Mesendoderm (in vitro differentiated cells): Measurements from ENCODE around the gene ZMYM2.
A peak's percentile ranks its signal among the peaks of the same experiment; 100 is the strongest.
"Not testable (repeated sequence)": the region's sequence is repeated elsewhere in the genome, so short reads cannot be mapped to it uniquely, and the experiment has no call there.

ENCODE experiments used
- DNase-seq: peaks from one replicate; pipeline ENCODE4 v3.0.0; 2013
- H2AK5ac ChIP-seq: 2 replicates; pipeline ENCODE4 v1.6.1; 2013; ENCODE audit warnings: low read length, inconsistent platforms
- H2BK120ac ChIP-seq: 2 replicates; pipeline ENCODE4 v1.6.1; 2013; ENCODE audit warnings: low read depth, mild to moderate bottlenecking, low read length, moderate library complexity, mixed read lengths
- H2BK15ac ChIP-seq: replicated peaks from 2 replicates; pipeline ENCODE4 v1.6.1; 2013; ENCODE audit warnings: low read depth, mild to moderate bottlenecking, moderate library complexity
- H2BK5ac ChIP-seq: 2 replicates; pipeline ENCODE4 v1.6.1; 2013; ENCODE audit warnings: low read length, inconsistent platforms
- H3K18ac ChIP-seq: 2 replicates; pipeline ENCODE4 v1.6.1; 2013; ENCODE audit warnings: mild to moderate bottlenecking, low read length, mixed read lengths
- H3K23ac ChIP-seq: one replicate; pipeline ENCODE4 v1.6.1; 2013; ENCODE audit warnings: low read length
- H3K27ac ChIP-seq: 2 replicates; pipeline ENCODE4 v1.5.1; 2013; ENCODE audit warnings: low read depth, mild to moderate bottlenecking, inconsistent platforms, low read length, moderate library complexity
- H3K27me3 ChIP-seq: 2 replicates; pipeline ENCODE4 v1.6.1; 2013; ENCODE audit warnings: low read length, control low read depth, mild to moderate bottlenecking, inconsistent platforms; ENCODE audit not compliant: insufficient read depth, poor library complexity
- H3K36me3 ChIP-seq: 2 replicates; pipeline ENCODE4 v1.6.1; 2013; ENCODE audit warnings: low read length, inconsistent platforms; ENCODE audit not compliant: control insufficient read depth, insufficient read depth
- H3K4ac ChIP-seq: one replicate; pipeline ENCODE4 v1.6.1; 2013; ENCODE audit warnings: low read depth, mild to moderate bottlenecking, low read length, moderate library complexity
- H3K4me1 ChIP-seq: 2 replicates; pipeline ENCODE4 v1.6.1; 2013; ENCODE audit warnings: low read depth, low read length, inconsistent platforms; ENCODE audit not compliant: control insufficient read depth
- H3K4me2 ChIP-seq: 2 replicates; pipeline ENCODE4 v1.6.1; 2013; ENCODE audit warnings: low read length
- H3K4me3 ChIP-seq: 2 replicates; pipeline ENCODE4 v1.5.1; 2013; ENCODE audit warnings: mild to moderate bottlenecking, low read length
- H3K56ac ChIP-seq: one replicate; pipeline ENCODE4 v1.6.1; 2013; ENCODE audit warnings: low read length
- H3K79me1 ChIP-seq: 2 replicates; pipeline ENCODE4 v1.6.1; 2013; ENCODE audit warnings: low read length, inconsistent platforms
- H3K79me2 ChIP-seq: 2 replicates; pipeline ENCODE4 v1.6.1; 2013; ENCODE audit warnings: mild to moderate bottlenecking, low read length; ENCODE audit not compliant: control insufficient read depth, insufficient read depth
- H3K9ac ChIP-seq: 2 replicates; pipeline ENCODE4 v1.6.1; 2013; ENCODE audit warnings: low read length, inconsistent platforms
- H4K5ac ChIP-seq: one replicate; pipeline ENCODE4 v1.6.1; 2013; ENCODE audit warnings: low read length
- H4K8ac ChIP-seq: one replicate; pipeline ENCODE4 v1.6.1; 2013; ENCODE audit warnings: low read depth, mild to moderate bottlenecking, control low read depth, low read length, moderate library complexity
- WGBS: extraction: QIAGEN DNeasy Blood & Tissue Kit; methylation state at CpG from one replicate; pipeline ENCODE4 v1.1.7; 2013; ENCODE audit warnings: low lambda C conversion rate, missing lambda C conversion rate; ENCODE audit not compliant: insufficient coverage; ENCODE audit errors: extremely low coverage; 5-methylcytosine and 5-hydroxymethylcytosine counted together

Gene ZMYM2

DNA sequence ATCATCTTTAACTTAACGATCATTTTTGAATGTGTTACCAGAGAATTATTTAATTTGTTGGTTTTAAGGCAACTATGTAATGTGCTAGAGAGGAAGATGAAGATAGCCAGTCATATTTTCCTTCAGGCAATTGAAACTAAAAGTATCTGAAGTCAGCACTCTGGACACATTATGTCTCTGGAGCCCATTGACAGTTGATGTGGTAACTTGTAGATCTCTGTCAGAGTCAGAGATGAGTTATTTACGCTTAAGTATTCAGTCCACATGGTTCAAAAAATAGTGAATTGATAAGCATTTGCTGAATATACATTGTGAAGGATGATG, 2.1 kb downstream of the ZMYM2 start:
- H3K23ac ChIP-seq: no peak overlapping the region
- H3K36me3 ChIP-seq: no peaks in the 10 kb centered on the region
- no peaks in the 10 kb centered on the region for H3K4me1 ChIP-seq
- H3K27me3 ChIP-seq: no peaks in the 10 kb centered on the region
- DNase-seq: no peak
- no peak overlapping the region for H3K4me3 ChIP-seq
- no peak overlapping the region for H3K4ac ChIP-seq
- no peak overlapping the region for H2BK120ac ChIP-seq
- H3K27ac ChIP-seq: no peak overlapping the region
- no peaks in the 10 kb centered on the region for H3K79me1 ChIP-seq
- H3K79me2 ChIP-seq: peaks cover 36% of the 10 kb centered on the region
- H4K8ac ChIP-seq: no peak overlapping the region
- no peak overlapping the region for H3K18ac ChIP-seq
- no peak overlapping the region for H4K5ac ChIP-seq
- H3K56ac ChIP-seq: no peak overlapping the region
- H3K9ac ChIP-seq: peak overlapping the region; percentile 36
- no peak overlapping the region for H2BK5ac ChIP-seq
- peak overlapping the region; percentile 41 for H3K4me2 ChIP-seq
- H2AK5ac ChIP-seq: no peak overlapping the region
- H2BK15ac ChIP-seq: no peak overlapping the region
- WGBS: no CpG with 5 or more reads among the region's 2 CpGs

DNA sequence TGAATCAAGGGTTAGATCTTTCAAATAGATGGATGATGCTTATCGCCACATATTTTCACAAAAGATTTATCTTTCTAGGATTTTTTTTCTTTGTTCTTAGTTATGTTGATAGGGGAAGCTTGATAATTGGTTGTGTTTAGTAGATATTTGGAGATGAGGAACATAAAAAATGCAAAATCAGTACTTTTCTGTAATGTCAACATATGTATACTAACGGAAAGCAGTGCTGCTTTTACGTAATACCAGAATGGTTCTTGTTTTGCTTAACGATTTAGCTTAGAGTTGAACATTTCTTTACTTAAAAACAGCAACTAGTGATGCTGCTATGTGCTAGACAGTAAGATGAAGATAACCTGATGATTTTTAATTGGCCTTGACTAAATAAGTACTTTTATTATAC, 3.0 kb downstream of the ZMYM2 start:
- DNase-seq: no peak
- H3K79me2 ChIP-seq: peaks cover 43% of the 10 kb centered on the region
- H3K18ac ChIP-seq: no peak overlapping the region
- H3K4me3 ChIP-seq: no peak overlapping the region
- no peak overlapping the region for H2AK5ac ChIP-seq
- no peak overlapping the region for H3K56ac ChIP-seq
- H3K4ac ChIP-seq: no peak overlapping the region
- no peak overlapping the region for H3K9ac ChIP-seq
- H3K27me3 ChIP-seq: no peaks in the 10 kb centered on the region
- WGBS: no CpG with 5 or more reads among the region's 4 CpGs
- no peaks in the 10 kb centered on the region for H3K79me1 ChIP-seq
- no peak overlapping the region for H4K8ac ChIP-seq
- no peak overlapping the region for H4K5ac ChIP-seq
- no peak overlapping the region for H2BK5ac ChIP-seq
- no peaks in the 10 kb centered on the region for H3K36me3 ChIP-seq
- no peak overlapping the region for H3K23ac ChIP-seq
- H3K27ac ChIP-seq: no peak overlapping the region
- no peaks in the 10 kb centered on the region for H3K4me1 ChIP-seq
- H3K4me2 ChIP-seq: no peak overlapping the region
- no peak overlapping the region for H2BK15ac ChIP-seq
- no peak overlapping the region for H2BK120ac ChIP-seq

DNA sequence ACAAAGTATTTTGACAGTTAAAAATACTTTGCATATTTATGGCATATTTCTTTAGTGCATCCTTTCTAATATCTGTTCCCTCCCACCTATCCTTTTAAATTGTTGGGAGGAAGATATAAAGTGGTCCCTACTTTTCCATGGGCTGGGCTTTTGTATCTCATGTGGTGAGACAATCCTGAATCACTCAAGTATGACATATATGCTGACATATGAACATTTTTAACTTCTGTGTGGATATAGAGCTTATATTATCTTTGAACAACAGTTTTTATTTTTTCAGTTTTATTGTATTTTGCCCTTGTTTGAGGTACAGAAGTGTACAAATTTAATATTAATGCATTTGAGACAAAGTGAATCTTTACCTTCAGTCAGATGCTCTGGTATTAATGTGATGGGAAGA, 3.4 kb downstream of the ZMYM2 start:
- no peak overlapping the region for H3K18ac ChIP-seq
- no peak for DNase-seq
- no peak overlapping the region for H3K4me2 ChIP-seq
- no peak overlapping the region for H4K5ac ChIP-seq
- H3K4me3 ChIP-seq: no peak overlapping the region
- no peak overlapping the region for H2BK5ac ChIP-seq
- no peak overlapping the region for H3K23ac ChIP-seq
- no peak overlapping the region for H3K27ac ChIP-seq
- H3K4ac ChIP-seq: no peak overlapping the region
- no peak overlapping the region for H4K8ac ChIP-seq
- H3K79me1 ChIP-seq: no peaks in the 10 kb centered on the region
- no peak overlapping the region for H2BK15ac ChIP-seq
- H3K79me2 ChIP-seq: peaks cover 46% of the 10 kb centered on the region
- H3K4me1 ChIP-seq: no peaks in the 10 kb centered on the region
- no peaks in the 10 kb centered on the region for H3K27me3 ChIP-seq
- no peak overlapping the region for H3K9ac ChIP-seq
- no peak overlapping the region for H3K56ac ChIP-seq
- H3K36me3 ChIP-seq: no peaks in the 10 kb centered on the region
- no peak overlapping the region for H2AK5ac ChIP-seq
- no peak overlapping the region for H2BK120ac ChIP-seq

DNA sequence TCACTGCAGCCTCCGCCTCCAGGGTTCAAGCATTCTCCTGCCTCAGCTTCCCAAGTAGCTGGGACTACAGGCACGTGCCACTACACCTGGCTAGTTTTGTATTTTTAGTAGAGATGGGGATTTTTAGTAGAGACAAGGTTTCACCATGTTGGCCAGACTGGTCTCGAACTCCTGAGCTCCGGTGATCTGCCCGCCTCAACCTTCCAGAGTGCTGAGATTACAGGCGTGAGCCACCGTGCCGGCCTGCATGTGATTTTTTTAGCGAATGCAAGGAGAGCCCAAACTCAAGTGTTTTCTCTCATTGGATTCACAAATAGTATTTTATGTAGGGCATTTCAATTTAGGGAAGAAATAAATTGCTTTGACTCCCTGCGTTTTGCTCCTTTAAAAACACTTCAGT, 4.4 kb downstream of the ZMYM2 start:
- no peak overlapping the region for H4K5ac ChIP-seq

DNA sequence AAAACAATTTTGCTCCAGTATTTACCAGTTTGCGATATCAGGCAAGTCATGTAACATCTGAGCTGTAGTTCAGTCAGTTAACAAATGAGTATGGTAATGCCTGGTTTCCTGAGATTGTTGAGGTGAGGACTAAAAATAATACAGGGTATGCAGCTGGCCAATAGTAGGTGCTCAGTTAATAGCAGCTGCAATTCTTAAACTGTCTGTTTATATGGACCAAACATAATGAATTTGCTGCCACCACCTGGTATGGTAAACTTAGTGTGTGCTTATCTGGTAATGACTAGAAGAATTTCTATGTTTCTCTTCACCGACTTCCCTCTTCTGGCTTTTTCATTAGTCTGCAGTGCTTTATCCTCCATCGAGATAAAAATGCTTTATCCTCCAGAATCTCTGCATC, 9.1 kb downstream of the ZMYM2 start:
- Histone ChIP-seq H3K36me3 (no peaks in the 10 kb centered on the region), H3K18ac (no peak overlapping the region), H3K56ac (no peak overlapping the region), H3K23ac (no peak overlapping the region), H3K4ac (no peak overlapping the region), H4K8ac (no peak overlapping the region), H3K4me1 (no peaks in the 10 kb centered on the region), H2BK5ac (no peak overlapping the region), H3K27me3 (no peaks in the 10 kb centered on the region), H2AK5ac (no peak overlapping the region), H3K79me1 (peaks cover 7% of the 10 kb centered on the region), H2BK15ac (no peak overlapping the region), H3K4me3 (no peak overlapping the region), H3K9ac (no peak overlapping the region), H3K4me2 (no peak overlapping the region), H2BK120ac (no peak overlapping the region), H3K27ac (no peak overlapping the region), H3K79me2 (peaks cover 52% of the 10 kb centered on the region), H4K5ac (no peak overlapping the region)
- DNase-seq: no peak
- WGBS: no CpG with 5 or more reads among the region's 3 CpGs

More for the DNA sequence above, 4.4 kb downstream of the ZMYM2 start:
- DNase-seq: no peak
- no peak overlapping the region for H3K23ac ChIP-seq
- H3K4me2 ChIP-seq: no peak overlapping the region
- no peak overlapping the region for H3K4me3 ChIP-seq
- no peak overlapping the region for H2BK120ac ChIP-seq
- H3K4me1 ChIP-seq: no peaks in the 10 kb centered on the region
- no peak overlapping the region for H3K4ac ChIP-seq
- H3K56ac ChIP-seq: no peak overlapping the region
- peaks cover 55% of the 10 kb centered on the region for H3K79me2 ChIP-seq
- peaks cover 3% of the 10 kb centered on the region for H3K79me1 ChIP-seq
- H4K8ac ChIP-seq: no peak overlapping the region
- H2BK15ac ChIP-seq: no peak overlapping the region
- H3K27me3 ChIP-seq: no peaks in the 10 kb centered on the region
- no peak overlapping the region for H2BK5ac ChIP-seq
- H2AK5ac ChIP-seq: no peak overlapping the region
- no peak overlapping the region for H3K18ac ChIP-seq
- H3K9ac ChIP-seq: no peak overlapping the region
- H3K27ac ChIP-seq: no peak overlapping the region
- WGBS: no CpG with 5 or more reads among the region's 10 CpGs
- H3K36me3 ChIP-seq: no peaks in the 10 kb centered on the region

DNA sequence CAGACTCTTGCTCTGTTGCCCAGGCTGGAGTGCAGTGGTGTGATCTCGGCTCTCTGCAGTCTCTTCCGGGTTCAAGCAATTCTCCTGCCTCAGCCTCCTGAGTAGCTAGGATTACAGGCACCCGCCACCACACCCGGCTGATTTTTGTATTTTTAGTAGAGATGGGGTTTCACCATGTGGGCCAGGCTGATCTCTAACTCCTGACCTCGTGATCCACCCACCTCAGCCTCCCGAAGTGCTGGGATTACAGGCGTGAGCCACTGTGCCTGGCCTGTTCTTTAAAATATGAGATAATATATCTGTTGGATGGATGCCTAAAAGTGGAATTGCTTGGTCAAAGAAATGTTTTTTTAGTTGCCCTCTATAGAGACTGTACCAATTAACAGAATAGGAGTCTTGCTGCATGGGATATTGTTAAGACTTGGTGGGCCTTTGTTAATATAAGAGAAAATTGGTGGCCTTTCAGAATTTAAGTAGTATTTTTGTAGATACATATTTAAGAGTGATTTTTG, 16.0 kb downstream of the ZMYM2 start:
- H3K4me1 ChIP-seq, H3K27me3 ChIP-seq, H4K8ac ChIP-seq, H3K36me3 ChIP-seq, H3K23ac ChIP-seq, H3K56ac ChIP-seq, H3K4me3 ChIP-seq, H2BK5ac ChIP-seq, H3K18ac ChIP-seq, H2AK5ac ChIP-seq, H4K5ac ChIP-seq, H3K79me1 ChIP-seq, H2BK15ac ChIP-seq, H3K27ac ChIP-seq, H3K9ac ChIP-seq, H2BK120ac ChIP-seq, H3K4ac ChIP-seq, DNase-seq, H3K4me2 ChIP-seq: not testable (repeated sequence)
- H3K79me2 ChIP-seq: peaks cover 51% of the 10 kb centered on the region
- no CpG with 5 or more reads among the region's 7 CpGs for WGBS
